Gastroesophageal sphincter (tissue), 3 donors: ENCODE data around the gene ELAC2.

ENCODE experiments used
- POLR2A ChIP-seq, 2 donors: fragments of 450-650 bp; IDR thresholded peaks; one replicate each; pipeline ENCODE4 v1.6.1; 2017; ENCODE audit warnings: antibody characterized with exemption in 2 of 2, mild to moderate bottlenecking in 2 of 2, moderate library complexity in 1 of 2
- TF ChIP-seq, protein P1 (sequence below), 4 experiments: fragments of 200-600 bp in 2 of 4; fragments of 450-650 bp in 2 of 4; sonication (generic) in 1 of 4; IDR thresholded peaks; one replicate each; pipeline ENCODE4 v1.5.1; 2017 to 2019; ENCODE audit warnings: antibody characterized with exemption in 4 of 4, mild to moderate bottlenecking in 2 of 4, moderate library complexity in 2 of 4

DNA sequence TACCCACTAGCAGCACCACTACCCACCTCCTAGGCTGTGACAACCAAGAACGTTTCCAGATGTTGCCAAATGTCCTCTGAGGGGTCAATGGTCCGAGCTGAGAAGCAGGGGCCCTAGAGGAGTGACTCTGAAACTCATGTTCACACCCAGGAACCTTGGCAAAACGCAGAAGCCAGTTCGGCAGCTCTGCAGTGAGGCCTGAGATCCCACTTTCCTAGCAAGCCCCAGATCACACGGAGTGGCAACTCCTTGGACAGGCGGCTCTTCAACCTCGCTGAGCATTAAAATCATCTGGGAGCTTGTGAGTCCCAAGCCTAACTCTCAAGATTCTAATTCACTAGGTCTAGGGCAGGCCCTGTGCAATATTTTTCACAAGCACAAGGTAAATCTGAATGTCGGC is 17.3 kb downstream of the ELAC2 start:
- TF ChIP-seq POLR2A (IDR thresholded peaks at IDR 0.05), result no peak
- TF ChIP-seq, protein P1, sequence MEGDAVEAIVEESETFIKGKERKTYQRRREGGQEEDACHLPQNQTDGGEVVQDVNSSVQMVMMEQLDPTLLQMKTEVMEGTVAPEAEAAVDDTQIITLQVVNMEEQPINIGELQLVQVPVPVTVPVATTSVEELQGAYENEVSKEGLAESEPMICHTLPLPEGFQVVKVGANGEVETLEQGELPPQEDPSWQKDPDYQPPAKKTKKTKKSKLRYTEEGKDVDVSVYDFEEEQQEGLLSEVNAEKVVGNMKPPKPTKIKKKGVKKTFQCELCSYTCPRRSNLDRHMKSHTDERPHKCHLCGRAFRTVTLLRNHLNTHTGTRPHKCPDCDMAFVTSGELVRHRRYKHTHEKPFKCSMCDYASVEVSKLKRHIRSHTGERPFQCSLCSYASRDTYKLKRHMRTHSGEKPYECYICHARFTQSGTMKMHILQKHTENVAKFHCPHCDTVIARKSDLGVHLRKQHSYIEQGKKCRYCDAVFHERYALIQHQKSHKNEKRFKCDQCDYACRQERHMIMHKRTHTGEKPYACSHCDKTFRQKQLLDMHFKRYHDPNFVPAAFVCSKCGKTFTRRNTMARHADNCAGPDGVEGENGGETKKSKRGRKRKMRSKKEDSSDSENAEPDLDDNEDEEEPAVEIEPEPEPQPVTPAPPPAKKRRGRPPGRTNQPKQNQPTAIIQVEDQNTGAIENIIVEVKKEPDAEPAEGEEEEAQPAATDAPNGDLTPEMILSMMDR (IDR thresholded peaks at IDR 0.05), result no peak
